Osteoblast (primary cell): ENCODE data around the gene RSPH9. TPM values are rescaled to one million over a fixed set of nuclear protein-coding genes. Genes with fewer than 3 reads are reported as not detected.

ENCODE experiments used
- DNase-seq: peaks from one replicate; pipeline ENCODE4 v3.0.0; 2011; ENCODE audit warnings: low spot score, mixed read lengths; ENCODE audit not compliant: insufficient read length; ENCODE audit errors: missing footprints
- H2AFZ ChIP-seq: 2 replicates; pipeline ENCODE4 v1.6.0; 2011; ENCODE audit warnings: mild to moderate bottlenecking, low read length
- H3K27ac ChIP-seq: 2 replicates; pipeline ENCODE4 v1.5.1; 2011; ENCODE audit warnings: mild to moderate bottlenecking, low read depth, low read length, moderate library complexity
- H3K27me3 ChIP-seq: 2 replicates; pipeline ENCODE4 v1.6.0; 2012; ENCODE audit warnings: mild to moderate bottlenecking, control low read depth, inconsistent platforms, low read length, moderate library complexity; ENCODE audit not compliant: insufficient read depth
- H3K36me3 ChIP-seq: 2 replicates; pipeline ENCODE4 v1.5.1; 2011; ENCODE audit warnings: mild to moderate bottlenecking, low read length, control low read depth, moderate library complexity; ENCODE audit not compliant: insufficient read depth
- H3K4me1 ChIP-seq: 2 replicates; pipeline ENCODE4 v1.5.1; 2011; ENCODE audit warnings: mild to moderate bottlenecking, low read length, control low read depth, moderate library complexity; ENCODE audit not compliant: insufficient read depth
- H3K4me2 ChIP-seq: 2 replicates; pipeline ENCODE4 v1.6.0; 2011; ENCODE audit warnings: mild to moderate bottlenecking, low read length; ENCODE audit not compliant: insufficient read depth
- H3K4me3 ChIP-seq: fragments of 200-600 bp; sonication (generic); 3 replicates; pipeline ENCODE4 v1.5.1; 2012; ENCODE audit warnings: mild to moderate bottlenecking, low read length, inconsistent platforms; ENCODE audit not compliant: insufficient read depth
- H3K79me2 ChIP-seq: 2 replicates; pipeline ENCODE4 v1.6.0; 2012; ENCODE audit warnings: mild to moderate bottlenecking, low read length, control low read depth, inconsistent platforms; ENCODE audit not compliant: insufficient read depth
- H3K9me3 ChIP-seq: 2 replicates; pipeline ENCODE4 v1.5.1; 2011; ENCODE audit warnings: low read depth, low read length, control low read depth
- H4K20me1 ChIP-seq: 2 replicates; pipeline ENCODE4 v1.6.0; 2012; ENCODE audit warnings: mild to moderate bottlenecking, low read length, control low read depth; ENCODE audit not compliant: insufficient read depth
- CTCF ChIP-seq: IDR thresholded peaks from 2 replicates; pipeline ENCODE4 v1.5.1; 2011; ENCODE audit warnings: mild to moderate bottlenecking, low read depth, low read length, moderate library complexity; ENCODE audit errors: extremely low read depth
- total RNA-seq: library from RNA; depleted of rRNA; stranded (reverse); fragments of >200 nt; gene quantifications from 2 replicates; pipeline ENCODE4 v1.2.3, GENCODE V29; 2012

RSPH9 gene
- total RNA-seq, 1 donor = 0.36 TPM

GRCh38 chr6:43671801-43672690 lies 27.2 kb downstream of the RSPH9 start:
- H3K4me2 ChIP-seq = no peak overlapping the region
- H3K36me3 ChIP-seq = peaks cover 50% of the 10 kb centered on the region
- peaks cover 3% of the 10 kb centered on the region for H4K20me1 ChIP-seq
- no peak overlapping the region for H3K27ac ChIP-seq
- no peaks in the 10 kb centered on the region for H3K79me2 ChIP-seq
- TF ChIP-seq CTCF = no peak
- H3K4me3 ChIP-seq = no peak overlapping the region
- H3K27me3 ChIP-seq = no peaks in the 10 kb centered on the region
- DNase-seq = peak; percentile 79
- peaks cover 31% of the 10 kb centered on the region for H3K4me1 ChIP-seq
- H2AFZ ChIP-seq = no peak overlapping the region
- no peaks in the 10 kb centered on the region for H3K9me3 ChIP-seq

- Histone ChIP-seq H3K4me1 (peaks cover 19% of the 10 kb centered on the region), H3K9me3 (no peaks in the 10 kb centered on the region), H3K27me3 (no peaks in the 10 kb centered on the region), H4K20me1 (peaks cover 3% of the 10 kb centered on the region), H3K4me3 (no peak overlapping the region), H3K79me2 (no peaks in the 10 kb centered on the region), H3K36me3 (peaks cover 65% of the 10 kb centered on the region), H2AFZ (no peak overlapping the region), H3K4me2 (no peak overlapping the region), H3K27ac (no peak overlapping the region)
- no peak for DNase-seq
- TF ChIP-seq CTCF = no peak
Observed at GRCh38 chr6:43673444-43674084, 28.7 kb downstream of the RSPH9 start.

- no peak for TF ChIP-seq CTCF
- DNase-seq = peak; percentile 62
- H3K36me3 ChIP-seq = peaks cover 66% of the 10 kb centered on the region
- H3K4me1 ChIP-seq = peaks cover 12% of the 10 kb centered on the region
- H3K79me2 ChIP-seq = no peaks in the 10 kb centered on the region
- peaks cover 3% of the 10 kb centered on the region for H4K20me1 ChIP-seq
- H3K9me3 ChIP-seq = no peaks in the 10 kb centered on the region
- H3K4me3 ChIP-seq = no peak overlapping the region
- H3K27me3 ChIP-seq = no peaks in the 10 kb centered on the region
- no peak overlapping the region for H3K4me2 ChIP-seq
- H3K27ac ChIP-seq = no peak overlapping the region
- no peak overlapping the region for H2AFZ ChIP-seq
Observed at GRCh38 chr6:43674291-43674690, 29.5 kb downstream of the RSPH9 start.

GRCh38 chr6:43674921-43675320 lies 30.1 kb downstream of the RSPH9 start:
- no peak for DNase-seq
- Histone ChIP-seq H3K4me2 (no peak overlapping the region), H2AFZ (no peak overlapping the region), H3K27me3 (no peaks in the 10 kb centered on the region), H3K27ac (no peak overlapping the region), H3K36me3 (peaks cover 67% of the 10 kb centered on the region), H3K4me3 (no peak overlapping the region), H4K20me1 (peaks cover 3% of the 10 kb centered on the region), H3K79me2 (peaks cover 3% of the 10 kb centered on the region), H3K4me1 (peaks cover 7% of the 10 kb centered on the region), H3K9me3 (no peaks in the 10 kb centered on the region)
- no peak for TF ChIP-seq CTCF
